Testis (tissue), 3 donors: ENCODE measurements around the gene MAP3K4. TPM values are rescaled to one million over a fixed set of nuclear protein-coding genes. Genes with fewer than 3 reads are reported as not detected.

ENCODE experiments used
- DNase-seq: peaks from one replicate; pipeline ENCODE4 v3.0.0-alpha.2; 2019
- H3K27ac ChIP-seq, 2 donors: fragments of 200-600 bp; sonication (generic); one replicate each; pipeline ENCODE4 v1.5.1; 2019
- H3K27me3 ChIP-seq: fragments of 200-600 bp; sonication (generic); one replicate; pipeline ENCODE4 v1.5.1; 2019
- H3K36me3 ChIP-seq: fragments of 200-600 bp; sonication (generic); one replicate; pipeline ENCODE4 v1.5.1; 2017; ENCODE audit warnings: low read depth; ENCODE audit errors: missing control alignments
- H3K4me1 ChIP-seq: fragments of 200-600 bp; sonication (generic); one replicate; pipeline ENCODE4 v1.5.1; 2019
- H3K4me3 ChIP-seq, 2 donors: fragments of 200-600 bp; sonication (generic); one replicate each; pipeline ENCODE4 v1.5.1; 2017 to 2019
- H3K9me3 ChIP-seq: fragments of 200-600 bp; sonication (generic); one replicate; pipeline ENCODE4 v1.5.1; 2017
- CTCF ChIP-seq, 3 experiments: fragments of 450-650 bp in 2 of 3; fragments of 200-600 bp in 1 of 3; sonication (generic) in 1 of 3; IDR thresholded peaks; one replicate each; pipeline ENCODE4 v1.5.1; 2016 to 2019; ENCODE audit warnings: antibody characterized with exemption in 3 of 3, mild to moderate bottlenecking in 2 of 3, moderate library complexity in 1 of 3
- POLR2A ChIP-seq: fragments of 450-650 bp; IDR thresholded peaks from one replicate; pipeline ENCODE4 v1.6.1; 2017; ENCODE audit warnings: antibody characterized with exemption, mild to moderate bottlenecking, moderate library complexity
- WGBS, 2 donors: methylation state at CpG; one replicate each; pipeline ENCODE4 v1.1.5; 2018; 5-methylcytosine and 5-hydroxymethylcytosine counted together
- intact Hi-C: fragments of 100-400 bp; cut with DNase I; formaldehyde crosslinking; loops from one replicate; pipeline ENCODE4 v1.15.1; 2023; ENCODE audit warnings: low total_unique reads
- polyA plus RNA-seq: library from polyadenylated mRNA; stranded (reverse); fragments of 350-450 nt; fragmentation: Illumina TruSeq; extraction: RNeasy Lipid Tissue Mini Kit (QIAGEN cat#74804); gene quantifications from one replicate; pipeline ENCODE4 v1.2.3, GENCODE V29; 2014; ENCODE audit warnings: low read depth, low replicate concordance; ENCODE audit not compliant: insufficient read depth
- total RNA-seq, 2 donors: library from RNA; depleted of rRNA; stranded (reverse); fragments of >200 nt; gene quantifications; one replicate each; pipeline ENCODE4 v1.2.3, GENCODE V29; 2016

MAP3K4 gene
- total and polyA plus RNA-seq, 3 donors from 2014 or later = 45.0 to 77.7 (median 65.4) TPM

- no peaks in the 10 kb centered on the region for H3K9me3 ChIP-seq
- H3K36me3 ChIP-seq = no peaks in the 10 kb centered on the region
- WGBS, 2 donors = 27 to 63% methylated on average over 4 of the region's 4 CpGs
- H3K4me3 ChIP-seq = no peak overlapping the region
- intact Hi-C loops = no loop called here
- H3K4me1 ChIP-seq = no peaks in the 10 kb centered on the region
- DNase-seq = no peak
- no peak overlapping the region for H3K27ac ChIP-seq
- no peak for TF ChIP-seq POLR2A
- TF ChIP-seq CTCF (IDR thresholded peaks at IDR 0.05) = no peak
- H3K27me3 ChIP-seq = no peaks in the 10 kb centered on the region
These were observed 41.1 kb upstream of the MAP3K4 start for GRCh38 chr6:160950507-160950906.

GRCh38 chr6:160951187-160952030, 40.2 kb upstream of the MAP3K4 start:
- TF ChIP-seq POLR2A (no peak), CTCF (IDR thresholded peaks at IDR 0.05) (no peak)
- Histone ChIP-seq H3K4me3 (no peak overlapping the region), H3K27ac (no peak overlapping the region), H3K27me3 (no peaks in the 10 kb centered on the region), H3K4me1 (no peaks in the 10 kb centered on the region), H3K36me3 (no peaks in the 10 kb centered on the region), H3K9me3 (no peaks in the 10 kb centered on the region)
- no peak for DNase-seq
- WGBS, 2 donors = 78 to 94% methylated on average over 13 of the region's 13 CpGs
- intact Hi-C loops = no loop called here

GRCh38 chr6:160952633-160953281, 38.8 kb upstream of the MAP3K4 start:
- Histone ChIP-seq H3K9me3 (no peaks in the 10 kb centered on the region), H3K4me3 (no peak overlapping the region), H3K27me3 (no peaks in the 10 kb centered on the region), H3K27ac (no peak overlapping the region), H3K4me1 (no peaks in the 10 kb centered on the region), H3K36me3 (no peaks in the 10 kb centered on the region)
- DNase-seq = no peak
- intact Hi-C loops = no loop called here
- WGBS, 2 donors = 71 to 91% methylated on average over 11 of the region's 11 CpGs
- no peak for TF ChIP-seq POLR2A
- no peak for TF ChIP-seq CTCF (IDR thresholded peaks at IDR 0.05)

GRCh38 chr6:160955508-160956295, 35.9 kb upstream of the MAP3K4 start:
- no peaks in the 10 kb centered on the region for H3K27me3 ChIP-seq
- intact Hi-C loops = no loop called here
- H3K36me3 ChIP-seq = no peaks in the 10 kb centered on the region
- no peak for DNase-seq
- H3K27ac ChIP-seq = no peak overlapping the region
- WGBS, 2 donors = 87 to 90% methylated on average over 13 of the region's 13 CpGs
- H3K4me3 ChIP-seq = no peak overlapping the region
- H3K9me3 ChIP-seq = no peaks in the 10 kb centered on the region
- H3K4me1 ChIP-seq = no peaks in the 10 kb centered on the region
- no peak for TF ChIP-seq CTCF (IDR thresholded peaks at IDR 0.05)
- no peak for TF ChIP-seq POLR2A
